IPS-15b (cell line): ENCODE measurements around the gene LRRC45.

Experiments used
- H3K27me3 ChIP-seq: one replicate; pipeline ENCODE4 v1.6.1; 2013; ENCODE audit warnings: low read length; ENCODE audit not compliant: control insufficient read depth, insufficient read depth
- H3K36me3 ChIP-seq: one replicate; pipeline ENCODE4 v1.6.1; 2013; ENCODE audit warnings: low read length; ENCODE audit not compliant: control insufficient read depth, insufficient read depth
- H3K4me1 ChIP-seq: one replicate; pipeline ENCODE4 v1.6.1; 2013; ENCODE audit warnings: mild to moderate bottlenecking, low read length; ENCODE audit not compliant: control insufficient read depth, insufficient read depth
- H3K4me3 ChIP-seq: one replicate; pipeline ENCODE4 v1.5.1; 2013; ENCODE audit warnings: low read depth, low read length
- H3K9ac ChIP-seq: one replicate; pipeline ENCODE4 v1.6.1; 2013; ENCODE audit warnings: low read depth, mild to moderate bottlenecking, low read length
- H3K9me3 ChIP-seq: one replicate; pipeline ENCODE4 v1.6.1; 2013; ENCODE audit warnings: mild to moderate bottlenecking, low read length; ENCODE audit not compliant: control insufficient read depth, insufficient read depth

LRRC45 gene

DNA sequence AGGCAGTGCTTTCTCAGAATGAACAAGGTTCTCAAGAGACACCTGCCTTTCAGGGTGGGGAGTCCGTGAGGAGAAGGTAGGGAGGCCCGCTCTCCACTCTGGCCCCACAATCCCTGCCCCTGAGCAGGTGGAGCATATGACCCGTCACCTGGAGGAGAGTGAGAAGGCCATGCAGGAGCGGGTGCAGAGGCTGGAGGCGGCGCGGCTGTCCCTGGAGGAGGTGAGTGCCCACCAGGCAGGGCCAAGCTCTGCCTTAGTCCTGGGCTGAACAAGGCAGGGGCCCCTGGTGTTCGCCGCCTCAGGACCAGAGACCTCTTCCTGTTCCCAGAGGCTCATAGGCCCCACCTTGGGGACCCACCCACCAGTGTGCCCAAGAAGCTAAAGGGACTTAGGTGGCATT is 5.9 kb downstream of the LRRC45 start:
- no peaks in the 10 kb centered on the region for H3K27me3 ChIP-seq
- H3K9me3 ChIP-seq: no peaks in the 10 kb centered on the region
- no peaks in the 10 kb centered on the region for H3K4me1 ChIP-seq
- peaks cover 14% of the 10 kb centered on the region for H3K36me3 ChIP-seq
- H3K9ac ChIP-seq: no peak overlapping the region
- no peak overlapping the region for H3K4me3 ChIP-seq

- Histone ChIP-seq H3K4me1 (no peaks in the 10 kb centered on the region), H3K4me3 (no peak overlapping the region), H3K9me3 (no peaks in the 10 kb centered on the region), H3K9ac (no peak overlapping the region), H3K27me3 (no peaks in the 10 kb centered on the region), H3K36me3 (peaks cover 14% of the 10 kb centered on the region)
Measured at GRCh38 chr17:82029391-82029790, 6.3 kb downstream of the LRRC45 start.

DNA sequence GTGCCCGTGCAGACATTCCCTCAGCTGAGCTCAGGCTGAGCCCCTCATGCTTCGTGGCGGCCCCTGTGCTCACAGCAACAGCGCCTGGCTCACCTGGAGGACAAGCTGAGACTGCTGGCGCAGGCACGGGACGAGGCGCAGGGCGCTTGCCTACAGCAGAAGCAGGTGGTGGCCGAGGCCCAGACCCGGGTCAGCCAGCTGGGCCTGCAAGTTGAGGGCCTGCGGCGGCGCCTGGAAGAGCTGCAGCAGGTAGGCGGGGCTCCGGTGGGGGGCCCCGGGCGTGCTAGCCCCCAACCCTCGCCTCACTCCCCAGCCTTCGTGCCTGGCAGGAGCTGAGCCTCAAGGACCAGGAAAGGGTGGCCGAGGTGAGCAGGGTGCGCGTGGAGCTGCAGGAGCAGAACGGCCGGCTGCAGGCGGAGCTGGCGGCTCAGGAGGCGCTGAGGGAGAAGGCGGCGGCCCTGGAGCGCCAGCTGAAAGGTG is 6.9 kb downstream of the LRRC45 start:
- Histone ChIP-seq H3K36me3 (peaks cover 14% of the 10 kb centered on the region), H3K9ac (no peak overlapping the region), H3K4me1 (no peaks in the 10 kb centered on the region), H3K27me3 (no peaks in the 10 kb centered on the region), H3K4me3 (no peak overlapping the region), H3K9me3 (no peaks in the 10 kb centered on the region)

GRCh38 chr17:82030470-82031302 is 7.6 kb downstream of the LRRC45 start:
- Histone ChIP-seq H3K9ac (no peak overlapping the region), H3K4me1 (no peaks in the 10 kb centered on the region), H3K36me3 (peaks cover 14% of the 10 kb centered on the region), H3K4me3 (peak overlapping the region; percentile 52), H3K27me3 (no peaks in the 10 kb centered on the region), H3K9me3 (no peaks in the 10 kb centered on the region)

- H3K36me3 ChIP-seq: peaks cover 14% of the 10 kb centered on the region
Measured at GRCh38 chr17:82031303-82031884, 8.3 kb downstream of the LRRC45 start, which contains the start of gene RAC3. Gene RAC3 (plus strand): TSS chr17:82031678. CDS start chr17:82031762, 84 bp downstream.

DNA sequence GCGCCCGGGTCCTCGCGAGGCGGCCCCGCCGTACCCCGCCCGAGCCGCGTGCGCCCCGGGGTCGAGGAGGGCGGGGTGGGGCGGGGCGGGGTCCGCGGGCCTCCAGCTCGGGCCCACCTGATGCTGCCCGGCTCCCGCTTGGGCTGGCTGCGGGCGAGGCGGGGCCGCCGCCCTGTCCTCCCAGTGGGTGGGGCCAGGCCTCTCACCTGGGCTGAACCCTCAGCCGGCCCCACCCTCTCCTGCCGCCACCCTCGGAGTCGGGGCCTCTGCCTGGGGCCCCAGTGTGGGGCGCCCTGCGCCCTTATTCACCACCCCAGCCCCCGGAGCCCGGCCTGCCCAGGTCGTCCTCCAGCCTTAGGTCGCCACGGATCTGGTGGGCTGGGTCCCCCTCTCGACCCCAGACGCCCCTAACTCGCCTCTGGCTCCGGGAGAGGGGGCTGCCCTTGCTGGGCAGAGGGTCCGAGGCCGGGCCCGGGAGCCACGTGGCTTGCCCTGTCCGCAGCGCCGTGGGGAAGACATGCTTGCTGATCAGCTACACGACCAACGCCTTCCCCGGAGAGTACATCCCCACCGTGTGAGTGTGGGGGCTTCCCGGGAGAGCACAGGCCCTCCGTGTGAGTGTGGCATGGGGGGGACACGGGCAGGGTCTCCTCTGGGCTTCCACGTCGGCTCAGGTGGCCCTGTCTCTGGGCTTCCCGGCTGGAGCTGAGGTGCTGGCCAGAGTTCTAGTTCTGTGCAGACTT is 9.0 kb downstream of the LRRC45 start:
- Histone ChIP-seq H3K36me3 (peaks cover 14% of the 10 kb centered on the region), H3K4me3 (peak overlapping the region; percentile 64), H3K27me3 (peaks cover 2% of the 10 kb centered on the region), H3K9me3 (no peaks in the 10 kb centered on the region), H3K9ac (peak overlapping the region; percentile 62), H3K4me1 (no peaks in the 10 kb centered on the region)

More at GRCh38 chr17:82031303-82031884, 8.3 kb downstream of the LRRC45 start, which contains the start of gene RAC3:
- H3K4me1 ChIP-seq: no peaks in the 10 kb centered on the region
- no peaks in the 10 kb centered on the region for H3K27me3 ChIP-seq
- peak within 1 kb of the TSS; percentile 64 for H3K4me3 ChIP-seq
- H3K9me3 ChIP-seq: no peaks in the 10 kb centered on the region
- H3K9ac ChIP-seq: peak within 1 kb of the TSS; percentile 62

- Histone ChIP-seq H3K9me3 (no peaks in the 10 kb centered on the region), H3K27me3 (peaks cover 2% of the 10 kb centered on the region), H3K9ac (peak overlapping the region; percentile 62), H3K4me3 (peak overlapping the region; percentile 8), H3K36me3 (peaks cover 6% of the 10 kb centered on the region), H3K4me1 (no peaks in the 10 kb centered on the region)
Measured at GRCh38 chr17:82033359-82034085, 10.4 kb downstream of the LRRC45 start.

DNA sequence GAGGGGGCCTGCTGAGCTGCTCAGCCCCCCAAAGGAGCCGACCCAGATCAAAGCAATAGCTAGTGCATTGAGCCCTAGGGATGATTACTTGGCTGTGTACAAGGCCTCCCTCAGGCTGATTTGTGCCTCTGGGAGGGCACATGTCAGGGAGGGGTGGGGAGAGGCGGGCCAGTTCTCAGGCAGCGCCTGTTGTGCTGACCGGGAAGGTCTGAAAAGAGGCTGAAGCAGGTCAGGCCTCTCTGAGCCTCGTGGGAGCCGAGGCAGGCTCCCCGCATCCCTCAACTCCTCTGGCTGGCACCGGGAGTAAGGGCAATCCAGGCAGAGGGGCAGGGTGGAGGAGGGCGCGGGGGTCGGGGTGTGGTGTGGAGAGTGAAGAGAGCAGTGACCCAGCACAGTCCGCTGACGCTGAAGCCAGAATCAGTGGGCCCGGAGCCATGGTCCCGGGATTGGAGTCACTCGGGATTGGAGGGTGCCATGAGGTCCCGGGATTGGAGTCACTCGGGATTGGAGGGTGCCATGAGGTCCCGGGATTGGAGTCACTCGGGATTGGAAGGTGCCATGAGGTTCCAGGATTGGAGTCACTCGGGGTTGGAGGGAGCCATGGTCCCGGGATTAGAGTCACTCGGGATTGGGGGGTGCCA is 11.4 kb downstream of the LRRC45 start:
- peaks cover 4% of the 10 kb centered on the region for H3K27me3 ChIP-seq
- peaks cover 4% of the 10 kb centered on the region for H3K36me3 ChIP-seq
- no peak overlapping the region for H3K9ac ChIP-seq
- no peaks in the 10 kb centered on the region for H3K9me3 ChIP-seq
- H3K4me3 ChIP-seq: peak overlapping the region; percentile 18
- H3K4me1 ChIP-seq: no peaks in the 10 kb centered on the region

- H3K36me3 ChIP-seq: no peaks in the 10 kb centered on the region
- peaks cover 4% of the 10 kb centered on the region for H3K27me3 ChIP-seq
- H3K9me3 ChIP-seq: no peaks in the 10 kb centered on the region
- no peaks in the 10 kb centered on the region for H3K4me1 ChIP-seq
- H3K9ac ChIP-seq: no peak overlapping the region
- no peak overlapping the region for H3K4me3 ChIP-seq
Measured at GRCh38 chr17:82035488-82035887, 12.4 kb downstream of the LRRC45 start.

- H3K9ac ChIP-seq: no peak overlapping the region
- no peaks in the 10 kb centered on the region for H3K9me3 ChIP-seq
- H3K4me3 ChIP-seq: peak overlapping the region; percentile 76
- peaks cover 4% of the 10 kb centered on the region for H3K27me3 ChIP-seq
- H3K36me3 ChIP-seq: no peaks in the 10 kb centered on the region
- H3K4me1 ChIP-seq: no peaks in the 10 kb centered on the region
Measured at GRCh38 chr17:82035956-82036633, 13.0 kb downstream of the LRRC45 start.
